LNCAP (cell line): Measurements from ENCODE around the gene CTSE.

Source experiments
- TF ChIP-seq, protein P1 (sequence below): fragments of 450-650 bp; IDR thresholded peaks from 2 replicates; pipeline ENCODE4 v1.5.1; 2017; ENCODE audit warnings: mild to moderate bottlenecking

The CTSE gene

DNA sequence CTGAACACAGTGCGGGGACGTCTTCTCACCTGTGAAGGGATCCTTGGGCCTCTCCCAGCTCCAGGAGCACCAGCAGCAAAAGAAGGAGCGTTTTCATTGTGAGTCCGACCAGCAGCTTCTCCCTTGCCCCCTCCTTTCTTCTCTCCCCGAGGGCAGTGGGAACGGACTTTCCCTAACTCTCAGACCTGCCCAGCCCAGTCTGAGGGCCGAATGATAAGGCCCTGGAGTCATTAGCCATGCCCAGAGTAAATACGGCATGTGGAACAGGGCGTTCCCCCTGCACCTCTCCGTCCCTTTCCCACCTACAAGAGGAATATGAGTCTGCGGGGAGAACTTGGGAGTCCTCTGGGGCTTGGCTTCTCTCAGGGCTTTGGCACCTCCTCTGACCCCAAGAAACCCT lies at the start of gene CTSE:
Gene CTSE, minus strand, starts transcription at position 201 of the 400 bp plus-strand sequence. Its CDS starts 104 bp downstream, at position 97.
- TF ChIP-seq, protein P1, sequence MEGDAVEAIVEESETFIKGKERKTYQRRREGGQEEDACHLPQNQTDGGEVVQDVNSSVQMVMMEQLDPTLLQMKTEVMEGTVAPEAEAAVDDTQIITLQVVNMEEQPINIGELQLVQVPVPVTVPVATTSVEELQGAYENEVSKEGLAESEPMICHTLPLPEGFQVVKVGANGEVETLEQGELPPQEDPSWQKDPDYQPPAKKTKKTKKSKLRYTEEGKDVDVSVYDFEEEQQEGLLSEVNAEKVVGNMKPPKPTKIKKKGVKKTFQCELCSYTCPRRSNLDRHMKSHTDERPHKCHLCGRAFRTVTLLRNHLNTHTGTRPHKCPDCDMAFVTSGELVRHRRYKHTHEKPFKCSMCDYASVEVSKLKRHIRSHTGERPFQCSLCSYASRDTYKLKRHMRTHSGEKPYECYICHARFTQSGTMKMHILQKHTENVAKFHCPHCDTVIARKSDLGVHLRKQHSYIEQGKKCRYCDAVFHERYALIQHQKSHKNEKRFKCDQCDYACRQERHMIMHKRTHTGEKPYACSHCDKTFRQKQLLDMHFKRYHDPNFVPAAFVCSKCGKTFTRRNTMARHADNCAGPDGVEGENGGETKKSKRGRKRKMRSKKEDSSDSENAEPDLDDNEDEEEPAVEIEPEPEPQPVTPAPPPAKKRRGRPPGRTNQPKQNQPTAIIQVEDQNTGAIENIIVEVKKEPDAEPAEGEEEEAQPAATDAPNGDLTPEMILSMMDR = no peak

DNA sequence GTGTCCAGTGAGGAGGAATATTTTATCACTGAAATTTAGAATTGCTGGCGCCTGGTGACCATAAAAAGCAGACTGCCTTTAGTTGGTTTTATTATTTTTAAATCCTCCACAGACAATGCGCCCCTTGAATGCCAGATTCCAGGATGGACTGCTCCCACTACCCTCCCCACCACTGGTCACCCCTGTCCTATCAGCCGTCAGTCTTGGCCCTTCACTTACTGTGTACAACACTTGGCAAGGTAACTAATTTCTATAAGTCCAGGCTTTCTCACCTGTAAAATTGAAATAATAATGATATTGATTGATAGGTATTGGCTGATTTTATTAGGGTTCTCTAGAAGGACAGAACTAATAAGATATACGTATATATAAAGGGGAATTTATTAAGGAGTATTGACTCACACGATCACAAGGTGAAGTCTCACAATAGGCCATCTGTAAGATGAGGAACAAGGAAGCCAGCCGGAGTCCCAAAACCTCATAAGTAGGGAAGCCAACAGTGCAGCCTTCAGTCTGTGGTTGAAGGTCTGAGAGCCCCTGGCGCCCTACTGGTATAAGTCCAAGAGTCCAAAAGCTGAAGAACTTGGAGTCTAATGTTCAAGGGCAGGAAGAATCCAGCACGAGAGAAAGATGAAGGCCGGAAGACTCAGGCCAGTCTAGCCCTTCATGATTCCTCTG lies 47.1 kb upstream of the CTSE start:
- TF ChIP-seq, protein P1 = no peak

DNA sequence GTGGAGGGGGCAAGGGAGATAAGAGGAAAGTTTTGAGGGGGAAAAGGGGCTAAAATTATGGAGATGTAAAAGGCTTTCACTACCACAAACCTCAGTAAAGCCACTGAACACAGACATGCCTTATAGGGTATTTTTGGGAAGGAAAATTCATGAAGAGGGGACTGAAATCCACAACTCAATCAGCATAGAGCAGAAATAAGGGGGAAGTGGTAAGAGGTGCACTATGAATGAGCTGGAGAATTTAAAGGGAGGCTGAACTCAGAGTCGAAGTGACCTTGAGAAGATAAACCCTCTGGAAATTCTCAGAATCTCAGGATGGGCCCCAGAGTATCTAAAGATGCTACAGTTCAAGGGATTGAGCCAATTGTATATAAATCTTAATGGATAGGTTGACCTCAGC lies 44.6 kb upstream of the CTSE start:
- TF ChIP-seq, protein P1 = no peak

DNA sequence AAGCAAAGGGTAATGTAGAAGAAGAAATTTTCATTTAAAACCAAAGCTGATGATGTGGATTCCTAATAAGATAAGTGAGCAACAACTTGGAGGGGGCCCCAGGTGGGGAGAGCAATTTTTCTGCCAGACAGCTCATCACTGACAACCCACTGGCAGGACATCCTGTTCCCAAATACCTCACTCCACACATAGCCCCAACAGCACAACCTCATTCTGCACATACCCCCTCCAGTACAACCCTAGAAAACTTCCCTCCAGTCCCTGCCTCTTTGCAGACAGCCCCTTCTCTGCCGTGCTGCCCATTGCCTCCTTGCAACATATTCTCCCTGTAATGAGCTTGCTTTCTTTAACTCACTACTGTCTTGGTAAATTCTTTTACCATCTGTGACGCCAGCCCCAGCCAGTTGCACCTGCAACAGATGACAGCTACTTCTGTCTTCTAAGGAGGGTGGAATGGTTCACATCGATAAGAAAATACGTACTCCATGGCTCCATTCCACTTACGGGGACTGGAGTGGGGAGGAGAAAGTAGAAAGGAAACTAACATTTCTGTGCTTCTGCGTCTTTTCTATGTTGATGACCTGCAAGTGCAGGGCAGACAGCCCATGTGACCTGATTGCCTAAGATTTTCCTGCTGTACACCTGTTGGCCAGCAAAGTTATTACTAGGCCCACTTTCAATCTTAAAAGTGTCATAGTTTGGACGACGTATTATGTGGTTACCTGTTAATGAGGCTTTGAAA lies 44.0 kb upstream of the CTSE start:
- TF ChIP-seq, protein P1 = no peak

DNA sequence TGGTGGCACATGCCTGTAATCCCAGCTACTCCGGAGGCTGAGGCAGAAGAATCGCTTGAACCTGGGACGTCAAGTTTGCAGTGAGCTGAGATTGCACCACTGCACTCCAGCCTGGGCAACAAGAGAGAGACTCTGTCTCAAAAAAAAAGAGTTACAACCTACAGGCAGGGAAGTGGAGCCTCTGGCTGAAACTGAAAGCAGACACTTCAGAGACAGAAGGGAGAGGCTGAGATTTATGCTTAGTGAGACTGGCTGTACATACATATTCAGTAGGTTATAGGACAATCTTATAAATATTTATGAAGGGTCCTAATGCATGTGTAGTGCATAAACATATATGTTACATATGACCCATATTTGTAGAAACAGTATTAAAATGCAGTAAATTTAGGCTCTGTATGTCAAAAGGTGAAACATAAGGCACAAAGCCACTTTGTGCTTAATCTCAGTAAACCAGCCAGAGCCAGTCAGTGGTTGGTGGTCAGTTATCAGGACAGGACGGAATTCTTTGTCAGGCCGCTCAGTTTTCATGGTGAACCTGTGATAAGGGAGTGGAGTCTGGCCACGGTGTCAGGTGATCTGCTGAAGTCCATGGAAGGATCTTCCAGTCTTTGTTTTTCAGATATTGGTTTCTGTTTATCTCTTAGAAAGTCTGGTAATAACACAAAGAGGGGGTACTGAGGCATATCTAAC lies 42.9 kb upstream of the CTSE start:
- TF ChIP-seq, protein P1 = no peak

DNA sequence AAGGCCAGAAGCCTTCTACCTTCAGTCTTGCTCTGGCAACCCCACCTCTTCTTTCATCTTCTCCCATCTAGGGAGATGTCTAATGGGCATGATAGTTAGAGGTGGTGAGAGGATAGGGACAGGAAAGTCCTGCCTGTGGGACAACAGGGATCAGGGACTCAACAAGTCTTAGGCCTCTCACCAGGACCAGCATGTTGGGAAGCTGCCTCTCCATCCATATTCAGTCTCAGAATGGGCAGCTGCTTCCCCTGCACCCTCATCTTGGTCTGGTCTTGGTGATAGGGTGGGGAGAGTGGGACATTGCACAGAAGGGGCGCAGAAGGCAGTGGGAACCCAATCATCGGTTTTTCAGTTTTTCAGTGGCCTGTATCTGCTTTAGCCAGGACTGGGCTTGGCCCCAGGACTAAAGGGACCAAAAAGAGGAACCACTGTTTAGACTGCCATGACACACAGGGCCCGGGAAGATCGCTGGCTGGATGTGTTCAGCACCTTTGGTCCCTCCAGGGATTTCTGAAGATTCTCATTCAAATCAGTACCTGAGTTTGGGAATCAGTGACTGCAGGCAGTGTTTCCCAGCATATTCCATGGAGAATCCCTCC lies 42.0 kb upstream of the CTSE start:
- TF ChIP-seq, protein P1 = no peak

DNA sequence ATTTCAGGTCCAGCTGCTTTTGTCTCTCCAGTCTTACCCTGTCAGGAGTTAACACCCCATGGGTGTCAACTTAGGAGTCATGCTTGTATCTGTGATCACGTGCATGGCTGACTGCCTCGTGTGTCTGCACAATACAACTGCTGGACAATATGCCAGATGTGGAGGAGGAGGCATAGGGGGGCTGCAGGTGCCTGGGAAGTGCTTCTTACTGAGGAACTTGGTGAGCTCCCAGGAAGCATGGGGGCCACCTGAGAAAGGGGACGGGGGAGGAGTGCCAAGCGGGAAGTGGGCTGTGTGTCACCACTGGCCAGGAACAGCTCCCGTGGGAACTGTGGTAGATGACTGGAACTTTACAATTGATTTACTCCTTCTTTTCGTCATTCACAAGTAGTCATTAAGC lies 38.8 kb upstream of the CTSE start:
- TF ChIP-seq, protein P1 = no peak
